Bronchial epithelial cell (primary cell): ENCODE data around the gene PRSS38. TPM values are rescaled to one million over a fixed set of nuclear protein-coding genes. Genes with fewer than 3 reads are reported as not detected.
"Not testable (repeated sequence)": the region's sequence is repeated elsewhere in the genome, so short reads cannot be mapped to it uniquely, and the experiment has no call there.

Experiments used
- DNase-seq: peaks from one replicate; pipeline ENCODE4 v3.0.0-alpha.2; 2010; ENCODE audit warnings: low read depth
- FAIRE-seq: peaks from 2 replicates; lab custom pipeline; 2011; peaks lifted over from hg19 to GRCh38; lab: Jason Lieb, UNC
- H3K27me3 ChIP-seq: 2 replicates; pipeline ENCODE4 v1.5.1; 2011; ENCODE audit warnings: low read length; ENCODE audit not compliant: control insufficient read depth, insufficient read depth
- H3K36me3 ChIP-seq: 2 replicates; pipeline ENCODE4 v1.5.1; 2011; ENCODE audit warnings: low read length; ENCODE audit not compliant: control insufficient read depth, insufficient read depth
- H3K4me3 ChIP-seq: 2 replicates; pipeline ENCODE4 v1.5.1; 2011; ENCODE audit warnings: mild to moderate bottlenecking, low read depth, low read length, control low read depth
- CTCF ChIP-seq: IDR thresholded peaks from 2 replicates; pipeline ENCODE4 v1.5.1; 2011; ENCODE audit warnings: mild to moderate bottlenecking, moderate library complexity, low read length, control low read depth, inconsistent platforms; ENCODE audit not compliant: insufficient read depth, severe bottlenecking
- total RNA-seq: library from RNA; depleted of rRNA; stranded (reverse); fragments of >200 nt; gene quantifications from 2 replicates; pipeline ENCODE4 v1.2.1, GENCODE V29; 2014

Gene PRSS38
- total RNA-seq, 1 donor from 2014 or later, result not detected

- no peaks in the 10 kb centered on the region for H3K27me3 ChIP-seq
- no peak for TF ChIP-seq CTCF
- H3K36me3 ChIP-seq, result no peaks in the 10 kb centered on the region
- H3K4me3 ChIP-seq, result no peak overlapping the region
- peak; percentile 68 for FAIRE-seq
- no peak for DNase-seq
Observed at GRCh38 chr1:227844320-227845146, 29.1 kb downstream of the PRSS38 start.

- no peak for FAIRE-seq
- Histone ChIP-seq H3K4me3 (no peak overlapping the region), H3K36me3 (no peaks in the 10 kb centered on the region), H3K27me3 (no peaks in the 10 kb centered on the region)
- DNase-seq, result no peak
- no peak for TF ChIP-seq CTCF
Observed at GRCh38 chr1:227845147-227845458, 29.6 kb downstream of the PRSS38 start.

- no peak for DNase-seq
- no peak for TF ChIP-seq CTCF
- no peaks in the 10 kb centered on the region for H3K36me3 ChIP-seq
- FAIRE-seq, result no peak
- H3K4me3 ChIP-seq, result no peak overlapping the region
- H3K27me3 ChIP-seq, result no peaks in the 10 kb centered on the region
Observed at GRCh38 chr1:227845519-227845918, 30.0 kb downstream of the PRSS38 start.

GRCh38 chr1:227846265-227846858 lies 30.9 kb downstream of the PRSS38 start:
- TF ChIP-seq CTCF, result no peak
- no peaks in the 10 kb centered on the region for H3K36me3 ChIP-seq
- H3K4me3 ChIP-seq, result no peak overlapping the region
- DNase-seq, result no peak
- no peak for FAIRE-seq
- no peaks in the 10 kb centered on the region for H3K27me3 ChIP-seq

- FAIRE-seq, H3K36me3 ChIP-seq, H3K27me3 ChIP-seq, DNase-seq, H3K4me3 ChIP-seq: not testable (repeated sequence)
Observed at GRCh38 chr1:227847046-227847445, 31.6 kb downstream of the PRSS38 start.

GRCh38 chr1:227848430-227848932 lies 33.0 kb downstream of the PRSS38 start:
- H3K27me3 ChIP-seq, result no peaks in the 10 kb centered on the region
- FAIRE-seq (no peak), DNase-seq (no peak)
- H3K36me3 ChIP-seq, result no peaks in the 10 kb centered on the region
- no peak overlapping the region for H3K4me3 ChIP-seq
- TF ChIP-seq CTCF, result no peak
